HG03196 (cell line): ENCODE data around the gene TMC4.
"Not testable (repeated sequence)": the region's sequence is repeated elsewhere in the genome, so short reads cannot be mapped to it uniquely, and the experiment has no call there.

Experiments
- ATAC-seq: cut with Tn5 transposase; IDR thresholded peaks from one replicate; pipeline ENCODE4 v1.9.1; 2021; ENCODE audit not compliant: unreplicated experiment

Gene TMC4

DNA sequence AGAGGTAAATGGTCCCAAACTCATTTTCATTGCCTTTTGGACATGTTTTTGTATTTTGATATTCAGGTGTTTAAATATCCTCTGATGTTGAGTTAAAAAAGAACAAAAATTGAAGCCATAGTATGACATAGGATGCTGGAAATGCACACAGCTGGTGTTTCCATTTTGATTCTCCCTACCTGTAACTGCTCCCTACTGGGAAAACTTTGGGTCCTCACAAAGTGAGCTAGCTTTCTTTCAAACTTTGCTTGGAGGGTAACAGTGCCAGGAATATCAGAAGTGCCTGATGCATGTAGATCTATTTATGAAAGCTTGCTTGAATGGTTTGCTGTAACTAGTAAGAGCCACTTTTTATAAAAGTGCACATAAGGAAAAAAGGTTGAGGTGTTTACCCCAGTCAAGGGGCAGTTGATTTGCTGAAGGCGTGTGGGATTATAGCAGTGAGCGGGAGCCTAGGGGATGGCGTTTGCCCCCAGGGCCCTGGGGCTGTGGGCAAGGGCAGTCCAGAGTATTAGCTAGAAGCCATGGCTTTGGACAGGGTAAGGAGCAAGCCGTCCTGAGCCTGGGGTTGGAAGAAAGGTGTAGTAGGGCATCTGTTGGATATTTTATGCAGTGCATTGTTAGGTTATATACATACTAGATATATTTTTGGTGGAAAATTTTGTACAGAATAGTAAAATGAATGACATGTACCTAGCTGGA is 32.0 kb upstream of the TMC4 start:
- ATAC-seq = no peak

DNA sequence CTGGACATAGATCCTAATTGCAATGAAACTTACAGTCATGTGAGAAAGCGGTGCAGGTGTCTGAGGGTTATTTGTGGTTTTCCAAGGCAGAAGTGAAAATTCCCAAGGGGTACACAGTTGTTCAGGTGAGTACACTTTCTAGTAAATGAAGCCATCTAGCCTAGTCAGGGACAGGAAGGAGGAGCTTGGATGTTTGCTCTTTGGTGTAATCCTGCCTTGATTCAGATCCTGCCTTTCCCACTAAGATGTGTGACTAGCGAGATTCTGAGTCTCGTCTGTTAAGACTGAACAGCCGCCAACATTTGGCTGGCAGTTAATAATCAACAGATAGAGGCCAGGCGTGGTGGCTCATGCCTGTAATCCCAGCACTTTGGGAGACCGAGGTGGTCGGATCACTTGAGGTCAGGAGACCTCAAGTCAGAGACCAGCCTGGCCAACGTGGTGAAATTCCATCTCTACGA is 30.2 kb upstream of the TMC4 start:
- no peak for ATAC-seq

DNA sequence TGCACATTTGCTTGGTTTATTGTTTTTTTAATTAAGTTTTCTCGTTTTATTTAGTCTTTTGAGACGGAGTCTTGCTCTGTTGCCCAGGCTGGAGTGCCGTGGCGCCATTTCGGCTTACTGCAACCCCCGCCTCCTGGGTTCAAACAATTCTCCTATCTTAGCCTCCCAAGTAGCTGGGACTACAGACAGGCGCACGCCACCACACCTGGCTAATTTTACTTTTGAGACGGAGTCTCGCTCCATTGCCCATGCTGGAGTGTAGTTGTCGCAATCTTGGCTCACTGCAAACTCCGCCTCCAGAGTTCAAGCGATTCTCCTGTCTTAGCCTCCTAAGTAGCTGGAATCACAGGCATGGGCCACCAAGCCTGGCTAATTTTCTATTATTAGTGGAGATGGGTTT is 29.0 kb upstream of the TMC4 start:
- no peak for ATAC-seq

DNA sequence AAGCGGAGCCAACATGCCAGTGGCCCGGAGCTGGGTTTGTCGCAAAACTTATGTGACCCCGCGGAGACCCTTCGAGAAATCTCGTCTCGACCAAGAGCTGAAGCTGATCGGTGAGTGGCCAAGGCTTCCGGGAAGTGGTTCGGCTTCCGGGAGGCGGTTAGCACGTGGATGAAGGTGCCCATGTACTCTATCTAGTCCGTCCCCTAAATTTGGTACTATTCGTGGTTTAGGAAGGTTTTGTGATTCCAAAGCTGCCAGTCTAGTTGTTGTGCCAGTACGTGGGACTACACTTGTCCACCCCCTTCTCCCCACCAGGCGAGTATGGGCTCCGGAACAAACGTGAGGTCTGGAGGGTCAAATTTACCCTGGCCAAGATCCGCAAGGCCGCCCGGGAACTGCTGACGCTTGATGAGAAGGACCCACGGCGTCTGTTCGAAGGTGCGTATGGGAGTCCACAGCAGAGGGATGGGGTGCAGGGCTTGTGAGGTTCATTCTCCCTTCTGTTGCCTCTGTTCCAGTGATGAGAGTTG is 28.3 kb upstream of the TMC4 start:
- ATAC-seq = no peak

DNA sequence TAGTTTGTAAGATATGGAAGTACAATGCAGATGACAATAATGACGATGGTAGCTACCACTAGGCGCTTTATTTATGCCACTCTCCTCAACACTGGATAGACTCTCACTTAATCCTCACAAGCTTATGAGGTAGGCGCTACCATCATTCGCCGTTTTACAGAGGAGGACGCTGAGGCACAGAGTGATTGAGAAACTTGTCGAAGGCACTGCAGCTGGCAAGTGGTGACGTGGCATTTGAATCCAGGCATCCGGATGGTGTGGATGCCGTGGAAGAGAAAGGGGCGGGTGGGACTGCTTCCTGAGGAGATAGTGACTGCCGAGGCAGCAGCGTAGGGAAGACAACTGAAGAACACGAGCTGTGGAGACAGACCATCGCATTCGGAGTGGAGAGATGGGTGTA is 26.4 kb upstream of the TMC4 start:
- no peak for ATAC-seq

DNA sequence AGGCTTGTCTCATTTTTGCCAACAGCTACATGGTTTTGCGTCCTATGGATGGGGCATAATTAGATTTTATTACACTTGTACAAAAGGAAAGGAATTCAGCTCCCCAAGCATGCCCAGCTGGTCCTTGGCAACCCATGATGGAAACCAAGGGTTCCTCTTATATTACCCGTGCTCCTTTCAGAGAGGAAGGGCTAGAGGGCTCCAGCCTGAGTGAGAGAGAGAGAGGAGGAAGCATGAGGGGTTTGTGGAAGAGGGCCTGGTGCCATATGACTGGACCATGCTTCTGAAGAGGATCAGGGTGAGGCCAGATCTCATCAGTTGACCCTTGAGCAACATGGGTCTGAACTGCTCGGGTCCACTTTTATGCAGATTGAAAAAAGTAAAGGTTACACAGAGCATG is 24.2 kb upstream of the TMC4 start:
- ATAC-seq = no peak

DNA sequence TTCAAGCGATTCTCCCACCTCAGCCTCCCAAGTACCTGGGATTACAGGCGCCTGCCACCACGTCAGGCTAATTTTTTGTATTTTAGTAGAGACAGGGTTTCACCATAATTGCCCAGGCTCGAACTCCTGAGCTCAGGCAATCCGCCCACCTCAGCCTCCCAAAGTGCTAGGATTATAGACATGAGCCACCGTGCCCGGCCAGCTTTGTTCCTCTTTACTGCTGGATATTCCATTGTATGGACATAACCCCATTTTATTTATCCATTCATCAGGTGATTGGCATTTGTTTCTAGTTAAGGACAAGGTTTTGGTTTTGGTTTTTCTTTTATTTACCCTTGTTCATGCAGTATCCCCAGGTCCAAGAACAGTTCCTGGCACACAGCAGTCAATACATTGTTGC is 23.6 kb upstream of the TMC4 start:
- ATAC-seq = no peak

DNA sequence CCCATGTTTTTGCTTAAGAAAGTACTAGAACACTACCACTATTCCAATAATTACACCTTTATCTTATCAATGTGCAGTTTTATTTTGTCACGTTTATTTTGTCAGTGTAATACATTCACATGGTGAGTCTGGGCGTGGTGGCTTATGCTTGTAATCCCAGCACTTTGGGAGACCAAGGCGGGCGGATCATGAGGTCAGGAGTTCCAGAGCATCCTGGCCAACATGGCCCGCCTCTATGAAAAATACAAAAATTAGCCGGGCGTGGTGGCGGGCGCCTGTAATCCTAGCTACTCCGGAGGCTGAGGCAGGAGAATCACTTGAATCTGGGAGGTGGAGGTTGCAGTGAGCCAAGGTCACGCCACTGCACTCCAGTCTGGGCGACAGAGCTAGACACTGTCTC is 21.5 kb upstream of the TMC4 start:
- ATAC-seq = not testable (repeated sequence)

DNA sequence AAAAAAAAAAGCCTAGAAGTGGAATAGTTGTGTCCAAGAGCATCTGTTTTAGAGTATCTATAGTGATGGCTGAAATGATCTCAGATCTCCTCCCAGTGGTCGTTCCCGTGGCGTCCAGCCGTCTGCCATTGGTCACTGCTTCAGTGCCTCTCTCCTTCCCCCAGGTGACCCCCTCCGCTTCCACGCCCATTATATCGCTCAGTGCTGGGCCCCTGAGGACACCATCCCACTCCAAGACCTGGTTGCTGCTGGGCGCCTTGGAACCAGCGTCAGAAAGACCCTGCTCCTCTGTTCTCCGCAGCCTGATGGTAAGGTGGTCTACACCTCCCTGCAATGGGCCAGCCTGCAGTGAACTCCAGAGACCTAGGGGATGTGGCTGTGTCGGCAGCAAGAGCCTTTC is 20.1 kb upstream of the TMC4 start:
- ATAC-seq = no peak

DNA sequence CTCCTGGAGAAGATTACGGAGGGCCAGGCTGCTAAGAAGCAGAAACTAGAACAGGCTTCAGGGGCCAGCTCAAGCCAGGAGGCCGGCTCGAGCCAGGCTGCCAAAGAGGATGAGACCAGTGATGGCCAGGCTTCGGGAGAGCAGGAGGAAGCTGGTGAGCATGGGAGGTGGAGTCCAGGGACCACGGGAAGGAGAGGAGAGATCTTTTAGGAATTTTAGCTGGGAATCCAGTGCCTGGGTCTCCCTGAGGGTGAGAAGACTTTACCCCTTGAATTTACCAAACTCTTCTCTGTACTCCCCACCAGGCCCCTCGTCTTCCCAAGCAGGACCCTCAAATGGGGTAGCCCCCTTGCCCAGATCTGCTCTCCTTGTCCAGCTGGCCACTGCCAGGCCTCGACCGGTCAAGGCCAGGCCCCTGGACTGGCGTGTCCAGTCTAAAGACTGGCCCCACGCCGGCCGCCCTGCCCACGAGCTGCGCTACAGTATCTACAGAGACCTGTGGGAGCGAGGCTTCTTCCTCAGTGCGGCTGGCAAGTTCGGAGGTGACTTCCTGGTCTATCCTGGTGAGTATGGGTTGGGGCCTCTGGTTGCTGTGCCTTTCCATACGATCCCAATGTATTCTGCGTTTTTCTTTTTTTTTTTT is 19.0 kb upstream of the TMC4 start:
- no peak for ATAC-seq

DNA sequence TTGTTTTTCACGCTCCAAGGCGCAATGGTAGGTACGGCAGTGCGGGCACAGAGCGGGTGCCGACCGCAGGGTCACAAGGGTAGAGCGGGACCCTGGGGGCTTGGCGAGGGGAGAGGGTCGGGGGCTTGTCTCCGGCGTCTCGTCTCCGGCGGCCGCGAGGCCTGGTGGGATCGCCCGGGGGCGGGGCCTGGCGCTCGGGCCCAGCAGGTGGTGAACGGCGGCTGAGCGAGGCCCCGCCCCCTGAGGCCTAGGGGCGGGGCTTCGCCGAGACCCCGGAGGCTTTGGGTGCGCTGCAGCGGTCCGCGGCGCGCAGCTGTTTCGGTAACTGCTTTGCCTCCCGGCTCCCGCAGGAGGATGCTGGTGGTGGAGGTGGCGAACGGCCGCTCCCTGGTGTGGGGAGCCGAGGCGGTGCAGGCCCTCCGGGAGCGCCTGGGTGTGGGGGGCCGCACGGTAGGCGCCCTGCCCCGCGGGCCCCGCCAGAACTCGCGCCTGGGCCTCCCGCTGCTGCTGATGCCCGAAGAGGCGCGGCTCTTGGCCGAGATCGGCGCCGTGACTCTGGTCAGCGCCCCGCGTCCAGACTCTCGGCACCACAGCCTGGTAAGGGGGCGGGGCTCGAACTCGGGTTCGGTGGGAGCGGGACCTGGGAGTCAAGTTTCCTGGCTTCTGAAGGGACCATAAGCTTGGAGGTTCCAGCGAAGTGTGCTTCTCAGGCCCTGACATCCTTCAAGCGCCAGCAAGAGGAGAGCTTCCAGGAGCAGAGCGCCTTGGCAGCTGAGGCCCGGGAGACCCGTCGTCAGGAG is 18.3 kb upstream of the TMC4 start, which contains the start of gene TSEN34:
TSS of gene TSEN34 (plus strand) at position 298 of the 800 bp plus-strand sequence. CDS start at position 355, 57 bp downstream.
- peak; percentile 24 for ATAC-seq

DNA sequence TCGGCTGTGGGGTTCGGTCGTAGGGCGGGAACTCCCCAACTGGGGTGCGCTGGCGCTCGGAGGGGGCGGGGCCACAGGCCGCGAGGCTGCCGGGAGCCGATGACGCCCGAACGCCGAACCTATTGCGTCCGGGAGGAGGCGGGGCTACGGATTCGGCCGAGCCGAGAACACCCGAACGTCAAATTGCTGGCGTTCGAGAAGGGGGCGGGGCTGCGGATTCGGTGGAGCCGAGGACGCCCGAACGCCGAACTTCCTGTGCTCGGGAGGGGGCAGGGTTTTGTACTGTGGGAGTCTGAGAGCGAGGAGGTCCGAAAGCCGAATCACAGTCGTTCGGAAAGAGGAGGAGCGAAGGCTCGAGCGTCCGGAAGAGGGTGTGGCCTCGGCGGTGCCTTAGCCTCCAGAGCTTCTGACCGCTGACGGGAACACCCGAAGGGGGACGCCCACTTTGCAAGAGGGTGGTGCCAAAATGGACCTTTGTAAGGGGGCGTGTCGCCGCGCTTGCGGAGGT is 17.6 kb upstream of the TMC4 start:
- peak; percentile 44 for ATAC-seq

DNA sequence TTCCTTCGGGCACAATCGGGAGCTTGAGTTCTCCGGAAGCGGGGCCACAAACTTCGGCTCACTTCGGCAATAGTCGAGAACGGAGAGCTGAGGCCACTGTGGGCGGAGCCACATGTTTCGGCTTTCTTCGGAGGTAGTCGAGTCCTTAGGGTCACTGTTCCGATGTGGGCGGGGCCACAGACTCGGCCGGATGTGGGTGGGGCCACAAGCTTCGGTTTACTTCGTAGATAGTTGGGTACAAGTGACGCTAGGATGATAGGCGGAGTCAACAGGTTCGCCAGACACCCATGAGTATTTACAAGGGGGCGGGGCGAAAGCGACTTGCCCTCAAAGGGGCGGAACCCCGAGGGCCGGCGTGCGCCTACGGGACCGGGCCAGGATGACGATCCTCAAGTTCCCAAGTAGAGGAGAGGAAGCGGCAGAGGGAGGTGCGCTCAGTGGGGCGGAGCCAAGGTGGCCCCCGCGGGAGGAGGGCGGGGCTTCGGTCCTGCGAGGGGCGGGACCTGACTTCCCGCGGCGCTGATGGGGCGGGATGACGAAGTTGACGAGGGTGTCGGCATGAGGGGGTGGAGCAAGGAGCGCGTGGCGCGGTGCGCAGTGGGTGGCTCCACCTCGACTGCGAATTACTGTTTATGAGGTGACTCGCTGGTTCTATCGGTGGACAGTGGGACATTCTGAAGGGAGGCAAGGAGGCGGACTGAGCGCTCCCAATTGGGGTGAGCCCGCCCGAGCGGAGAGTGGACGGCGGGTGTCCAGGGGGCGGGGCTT is 17.0 kb upstream of the TMC4 start:
- ATAC-seq = peak; percentile 48

DNA sequence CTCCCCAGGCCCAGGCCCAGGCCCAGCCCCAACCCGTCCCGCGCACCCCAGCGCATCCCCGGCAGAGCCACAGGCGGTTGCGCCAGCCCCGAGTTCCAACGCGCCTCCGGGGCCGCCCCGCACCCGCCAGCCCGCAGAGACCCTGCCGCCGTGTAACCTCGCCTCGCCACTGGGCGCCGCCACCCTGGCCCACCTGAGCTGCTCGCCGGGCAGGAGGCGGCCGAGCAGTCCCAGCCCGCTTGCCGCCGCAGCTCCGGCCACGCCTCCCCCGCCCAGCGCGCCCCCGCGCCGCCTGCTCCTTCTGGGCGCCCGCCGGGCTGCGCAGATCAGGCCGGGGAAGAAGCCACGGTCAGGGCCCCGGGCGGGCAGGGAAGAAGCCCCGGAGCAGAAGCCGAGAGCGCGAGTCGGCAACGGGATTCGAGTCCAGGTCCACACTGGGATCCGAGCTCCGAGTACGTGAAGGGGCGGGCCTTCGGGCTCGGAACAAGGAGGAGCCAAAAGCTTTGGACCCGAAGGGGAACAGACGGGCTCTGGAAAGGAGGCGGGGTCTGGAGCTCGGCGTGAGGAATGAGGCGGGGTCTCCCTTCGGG is 16.3 kb upstream of the TMC4 start, which contains the start of gene MBOAT7:
TSS of gene MBOAT7 (minus strand) at position 436 of the 590 bp plus-strand sequence. CDS start 1,072 bp downstream, outside the sequence.
- ATAC-seq = peak; percentile 13

DNA sequence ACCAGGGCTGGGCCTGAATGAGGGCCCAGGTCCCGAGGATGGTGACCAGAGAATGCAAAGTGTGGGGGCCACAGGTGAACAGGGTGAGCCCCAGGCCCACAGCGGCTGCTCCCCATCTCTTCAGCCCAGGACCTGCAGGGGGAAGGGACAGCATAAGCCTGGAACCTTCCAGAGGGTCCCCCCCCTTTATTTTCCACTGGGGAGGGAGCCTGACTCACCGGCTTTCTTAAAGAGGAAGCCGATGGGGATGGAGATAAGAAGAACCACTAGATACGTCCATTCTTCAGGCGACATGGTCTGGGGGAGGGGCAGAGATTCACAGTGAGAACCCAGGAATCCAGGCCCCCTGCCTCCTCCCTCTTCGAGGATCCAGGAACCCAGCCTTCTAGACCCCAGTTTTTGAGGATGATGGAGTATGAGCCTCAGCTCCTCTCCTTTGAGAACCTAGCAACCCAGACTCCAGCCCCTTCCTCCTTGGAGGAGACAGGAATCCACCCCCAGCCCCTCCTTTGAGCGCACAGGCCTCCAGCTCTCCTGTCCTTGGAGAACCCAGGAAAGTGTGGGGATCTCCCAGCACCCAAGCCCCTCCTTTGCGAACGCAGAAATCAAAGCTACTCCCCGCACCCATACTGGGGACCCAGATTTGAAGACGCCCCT is 15.4 kb upstream of the TMC4 start:
- ATAC-seq = no peak

DNA sequence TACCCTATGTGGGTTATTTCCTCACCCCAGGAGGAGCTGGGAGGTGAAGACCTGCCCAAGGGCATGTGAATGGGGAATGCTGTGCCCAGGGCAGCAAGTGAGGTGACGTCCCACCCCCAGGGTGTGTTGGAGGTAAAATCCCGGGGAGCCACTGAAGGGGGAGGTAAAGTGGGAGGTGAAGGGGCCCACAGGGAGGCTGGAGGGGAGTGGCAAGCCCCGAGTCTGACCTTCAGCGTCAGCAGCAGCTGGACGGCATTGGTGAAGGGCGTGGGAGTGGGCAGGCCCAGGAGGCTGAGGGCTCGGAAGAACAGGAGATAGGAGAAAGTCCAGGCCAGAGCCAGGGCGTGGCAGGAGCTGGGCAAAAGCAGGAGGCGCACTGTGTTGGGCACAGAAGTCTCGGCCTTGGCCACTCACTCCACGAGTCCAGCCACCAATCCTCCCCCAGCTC is 14.0 kb upstream of the TMC4 start:
- no peak for ATAC-seq

DNA sequence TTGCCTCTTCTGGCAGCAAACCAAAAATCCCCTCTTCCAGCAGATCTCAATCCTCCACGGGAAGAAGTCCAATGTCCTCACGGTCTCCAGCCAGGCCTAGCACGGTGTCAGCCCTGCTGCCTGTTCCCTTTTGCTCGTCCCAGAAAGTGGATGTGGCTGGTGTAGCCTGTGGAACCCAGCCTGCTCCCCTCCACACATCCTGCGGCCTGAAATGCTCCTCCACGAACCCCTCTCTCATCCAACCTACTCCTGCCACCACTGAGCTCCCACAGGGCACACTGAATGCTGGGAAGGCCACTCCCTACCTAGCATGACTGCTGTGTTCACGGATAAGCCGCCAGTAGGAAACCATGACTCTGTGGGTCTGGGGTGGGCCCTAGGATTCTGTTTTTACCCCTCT is 13.4 kb upstream of the TMC4 start:
- ATAC-seq = no peak

DNA sequence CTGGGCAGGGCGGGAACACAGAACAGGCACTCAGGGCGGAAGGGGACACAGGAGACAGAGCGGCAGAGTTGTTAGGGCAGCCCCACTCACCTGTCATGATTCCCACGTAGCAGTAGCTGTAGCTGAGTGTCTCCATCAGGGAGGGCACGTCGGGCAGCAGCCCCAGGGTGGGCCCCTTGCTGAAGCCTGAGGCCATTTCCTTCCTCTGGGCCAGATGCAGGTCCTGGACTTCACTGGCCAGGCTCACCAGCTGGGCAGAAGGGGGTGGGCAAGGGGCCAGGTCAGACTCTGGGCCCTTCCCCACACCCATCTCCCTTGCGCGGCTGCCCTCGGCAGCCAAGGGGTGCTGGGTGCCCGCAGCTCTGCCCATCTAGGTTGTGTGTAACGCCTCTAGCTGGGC is 10.5 kb upstream of the TMC4 start:
- no peak for ATAC-seq

DNA sequence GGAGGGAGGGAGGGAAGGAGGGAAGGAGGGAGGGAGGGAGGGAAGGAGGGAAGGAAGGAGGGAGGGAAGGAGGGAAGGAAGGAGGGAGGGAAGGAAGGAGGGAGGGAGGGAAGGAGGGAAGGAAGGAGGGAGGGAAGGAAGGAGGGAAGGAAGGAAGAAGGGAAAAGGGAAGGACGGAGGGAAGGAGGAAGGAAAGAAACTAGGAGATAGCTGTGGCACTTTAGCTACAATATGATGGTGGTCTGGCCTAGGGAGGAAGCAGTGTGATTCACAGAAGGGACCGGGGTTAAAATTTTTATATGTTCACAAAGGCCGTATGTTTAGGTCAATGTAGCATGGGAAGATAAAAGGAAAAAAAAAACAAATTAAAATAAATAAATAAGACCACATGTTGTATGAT is 8.9 kb upstream of the TMC4 start:
- not testable (repeated sequence) for ATAC-seq

DNA sequence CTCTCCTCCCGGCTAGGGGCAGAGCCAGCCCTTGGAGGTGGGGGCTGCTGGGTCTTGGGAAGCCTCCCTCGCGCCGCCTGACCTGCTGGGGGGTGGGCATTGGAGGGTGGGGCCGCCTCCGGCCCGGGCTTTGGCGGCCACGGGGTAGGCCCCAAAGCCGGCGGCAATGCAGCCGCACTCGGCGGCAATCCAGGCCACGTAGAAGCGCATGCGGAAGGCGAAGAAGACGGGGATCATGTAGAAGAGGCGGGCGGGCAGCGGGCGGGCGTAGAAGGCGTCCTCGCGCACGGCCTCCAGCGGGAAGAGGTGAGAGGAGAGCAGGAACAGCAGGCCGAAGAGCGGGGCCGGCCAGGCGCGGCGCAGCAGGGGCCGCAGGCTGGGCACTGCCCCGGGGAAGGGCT is 7.7 kb upstream of the TMC4 start:
- no peak for ATAC-seq
